Measurements from ENCODE around the gene ASPRV1.

- TF ChIP-seq CTCF (optimal IDR thresholded peaks at IDR 0.05 in 1 of 3, IDR thresholded peaks at IDR 0.05 in 1 of 3, conservative IDR thresholded peaks at IDR 0.05 in 1 of 3; ENCODE audit: extremely low read depth in 1 of 3, insufficient read depth in 2 of 3, low read length in 3 of 3) (no peak), EZH2 (IDR thresholded peaks at IDR 0.05; ENCODE audit: low read length) (no peak)
Measured at GRCh38 chr2:69972822-69973221, 11.4 kb upstream of the ASPRV1 start.
